Nephron (organoid): ENCODE results near the gene SLC9C2.

Source experiments
- H3K27ac Mint-ChIP-seq, 3 experiments: 2 replicates each; pipeline ENCODE4 v1.8.0; 2020; ENCODE audit warnings: mixed read lengths in 3 of 3, mild to moderate bottlenecking in 2 of 3, moderate library complexity in 1 of 3
- H3K27me3 Mint-ChIP-seq: 2 replicates; pipeline ENCODE4 v1.8.0; 2021; ENCODE audit warnings: low read depth, mild to moderate bottlenecking, moderate library complexity, mixed read lengths
- H3K36me3 Mint-ChIP-seq: 2 replicates; pipeline ENCODE4 v1.8.0; 2020; ENCODE audit warnings: low read depth, mixed read lengths
- H3K4me1 Mint-ChIP-seq: 2 replicates; pipeline ENCODE4 v1.8.0; 2020; ENCODE audit warnings: mixed read lengths
- H3K4me3 Mint-ChIP-seq, 3 experiments: 2 replicates each; pipeline ENCODE4 v1.8.0; 2020; ENCODE audit warnings: mild to moderate bottlenecking in 3 of 3, mixed read lengths in 3 of 3, moderate library complexity in 2 of 3
- H3K9me3 Mint-ChIP-seq: 2 replicates; pipeline ENCODE4 v1.8.0; 2020; ENCODE audit warnings: mixed read lengths
- TF ChIP-seq, protein P1 (sequence below), 3 experiments: fragments of 200-600 bp; sonication (generic); IDR thresholded peaks; one replicate each; pipeline ENCODE4 v1.5.0; 2021; ENCODE audit warnings: antibody characterized with exemption in 3 of 3; ENCODE audit not compliant: unreplicated experiment in 3 of 3

SLC9C2 gene

DNA sequence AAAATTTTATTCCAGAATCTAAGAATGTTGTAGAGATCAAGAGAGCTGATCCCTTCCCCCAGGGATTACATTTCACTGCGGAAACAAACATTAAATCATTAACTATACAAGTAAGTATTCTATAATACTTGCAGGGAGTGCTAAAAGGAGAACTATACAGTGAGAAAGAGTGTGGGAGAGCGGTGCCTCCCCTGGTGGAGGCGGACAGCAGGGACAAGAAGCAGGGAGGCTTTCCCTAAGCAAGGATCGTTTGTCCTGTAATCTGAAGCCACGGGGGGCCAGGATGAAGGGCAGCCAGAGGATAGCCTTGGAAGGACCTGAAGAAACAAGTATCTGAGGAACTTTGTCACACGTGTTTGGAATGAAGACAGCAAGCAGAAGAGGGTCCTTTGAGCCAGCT, 40.1 kb downstream of the SLC9C2 start:
- H3K4me1 Mint-ChIP-seq = no peaks in the 10 kb centered on the region
- TF ChIP-seq, protein P1, sequence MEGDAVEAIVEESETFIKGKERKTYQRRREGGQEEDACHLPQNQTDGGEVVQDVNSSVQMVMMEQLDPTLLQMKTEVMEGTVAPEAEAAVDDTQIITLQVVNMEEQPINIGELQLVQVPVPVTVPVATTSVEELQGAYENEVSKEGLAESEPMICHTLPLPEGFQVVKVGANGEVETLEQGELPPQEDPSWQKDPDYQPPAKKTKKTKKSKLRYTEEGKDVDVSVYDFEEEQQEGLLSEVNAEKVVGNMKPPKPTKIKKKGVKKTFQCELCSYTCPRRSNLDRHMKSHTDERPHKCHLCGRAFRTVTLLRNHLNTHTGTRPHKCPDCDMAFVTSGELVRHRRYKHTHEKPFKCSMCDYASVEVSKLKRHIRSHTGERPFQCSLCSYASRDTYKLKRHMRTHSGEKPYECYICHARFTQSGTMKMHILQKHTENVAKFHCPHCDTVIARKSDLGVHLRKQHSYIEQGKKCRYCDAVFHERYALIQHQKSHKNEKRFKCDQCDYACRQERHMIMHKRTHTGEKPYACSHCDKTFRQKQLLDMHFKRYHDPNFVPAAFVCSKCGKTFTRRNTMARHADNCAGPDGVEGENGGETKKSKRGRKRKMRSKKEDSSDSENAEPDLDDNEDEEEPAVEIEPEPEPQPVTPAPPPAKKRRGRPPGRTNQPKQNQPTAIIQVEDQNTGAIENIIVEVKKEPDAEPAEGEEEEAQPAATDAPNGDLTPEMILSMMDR (IDR thresholded peaks at IDR 0.05; ENCODE audit: unreplicated experiment in 3 of 3) = no peak
- peaks cover 27% of the 10 kb centered on the region for H3K9me3 Mint-ChIP-seq
- no peaks in the 10 kb centered on the region for H3K27me3 Mint-ChIP-seq
- H3K27ac Mint-ChIP-seq = no peak overlapping the region
- H3K4me3 Mint-ChIP-seq = no peak overlapping the region
- H3K36me3 Mint-ChIP-seq = no peaks in the 10 kb centered on the region

DNA sequence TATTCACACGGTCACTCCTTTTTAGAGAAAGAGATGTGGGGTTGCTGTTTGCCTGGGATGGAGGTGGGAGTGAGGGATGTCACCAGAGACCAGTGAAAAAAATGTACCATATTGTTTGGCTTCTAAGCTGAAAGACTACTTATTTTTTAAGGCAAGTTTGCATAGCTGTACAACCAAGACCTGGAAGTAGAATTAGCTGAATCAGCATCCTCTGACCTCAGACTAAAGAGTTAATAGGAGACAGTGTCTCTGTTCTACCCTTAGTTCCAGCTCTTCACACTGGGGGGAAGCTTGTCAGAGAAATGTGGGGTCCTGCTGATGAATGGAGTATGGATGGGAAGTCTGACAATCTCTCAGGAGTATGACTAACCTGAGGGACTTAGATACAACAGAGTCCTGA, 41.6 kb downstream of the SLC9C2 start:
- TF ChIP-seq, protein P1 (IDR thresholded peaks at IDR 0.05; ENCODE audit: unreplicated experiment in 3 of 3) = no peak

DNA sequence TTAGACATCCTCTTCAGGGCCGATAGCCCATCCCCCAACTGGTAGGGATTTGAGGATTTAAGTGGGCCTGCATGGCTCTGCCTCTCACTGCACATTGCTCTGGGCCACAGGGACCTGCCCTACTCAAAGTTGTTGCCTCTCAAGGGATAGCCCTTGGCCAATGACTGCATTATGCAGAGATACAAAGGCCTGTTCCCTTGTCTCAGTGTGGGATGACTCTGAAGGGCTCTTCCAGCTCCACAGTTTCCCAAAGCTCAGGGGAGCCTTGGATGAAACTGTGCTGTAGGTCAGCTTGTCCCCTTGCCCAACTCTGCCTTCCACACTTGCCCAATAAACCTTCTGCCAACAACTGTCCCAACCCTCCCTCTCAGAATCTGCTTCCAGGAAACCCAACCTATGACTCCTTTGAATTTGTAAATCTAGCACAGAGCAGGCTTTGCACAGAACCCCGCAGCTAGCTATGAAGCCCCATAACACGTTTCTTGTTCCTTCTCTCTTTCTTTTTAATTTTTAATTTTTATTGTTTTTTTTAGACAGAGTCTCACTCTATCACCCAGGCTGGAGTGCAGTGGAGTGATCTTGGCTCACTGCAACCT, 42.5 kb downstream of the SLC9C2 start:
- Mint-ChIP-seq H3K36me3 (no peaks in the 10 kb centered on the region), H3K4me3 (no peak overlapping the region), H3K27me3 (no peaks in the 10 kb centered on the region), H3K27ac (no peak overlapping the region), H3K4me1 (no peaks in the 10 kb centered on the region), H3K9me3 (peaks cover 11% of the 10 kb centered on the region)
- TF ChIP-seq, protein P1 (IDR thresholded peaks at IDR 0.05; ENCODE audit: unreplicated experiment in 3 of 3) = no peak

More for the DNA sequence above, 41.6 kb downstream of the SLC9C2 start:
- H3K27ac Mint-ChIP-seq = no peak overlapping the region
- H3K4me3 Mint-ChIP-seq = no peak overlapping the region
- H3K36me3 Mint-ChIP-seq = no peaks in the 10 kb centered on the region
- no peaks in the 10 kb centered on the region for H3K4me1 Mint-ChIP-seq
- H3K9me3 Mint-ChIP-seq = peaks cover 16% of the 10 kb centered on the region
- H3K27me3 Mint-ChIP-seq = no peaks in the 10 kb centered on the region

DNA sequence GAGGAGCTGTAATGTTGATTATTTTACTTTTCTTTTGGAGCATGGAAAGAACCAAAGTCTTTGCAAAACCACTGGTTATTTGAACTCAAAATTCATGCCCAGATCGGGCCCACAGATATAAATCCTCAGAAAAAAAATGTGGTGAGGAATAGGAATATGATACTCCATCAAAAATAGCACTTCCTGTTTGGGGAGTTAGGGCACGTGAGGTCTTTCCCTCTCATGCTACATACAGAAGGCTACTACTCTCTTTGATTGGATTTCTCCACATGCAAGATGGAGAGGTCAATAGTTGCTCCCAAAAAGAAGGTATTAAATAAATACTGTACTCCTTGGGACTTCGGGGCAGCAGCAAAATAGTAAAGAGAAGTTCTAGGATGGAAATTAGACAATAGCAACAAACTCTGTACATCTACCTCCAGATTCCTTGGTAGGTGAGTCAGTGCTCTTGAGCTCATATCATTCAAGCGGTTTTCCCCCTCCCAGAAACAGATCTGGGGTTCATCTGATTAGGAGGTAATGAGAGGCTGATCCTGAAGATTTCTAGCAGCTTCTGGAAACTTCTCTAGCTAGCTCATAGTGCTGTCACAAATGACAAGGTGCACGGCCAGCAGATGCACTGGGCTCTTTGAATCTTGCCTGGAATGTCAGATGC, 47.1 kb downstream of the SLC9C2 start:
- Mint-ChIP-seq H3K27me3 (no peaks in the 10 kb centered on the region), H3K36me3 (no peaks in the 10 kb centered on the region), H3K27ac (no peak overlapping the region), H3K4me3 (no peak overlapping the region), H3K4me1 (no peaks in the 10 kb centered on the region), H3K9me3 (no peaks in the 10 kb centered on the region)
- TF ChIP-seq, protein P1 (IDR thresholded peaks at IDR 0.05; ENCODE audit: unreplicated experiment in 3 of 3) = no peak

DNA sequence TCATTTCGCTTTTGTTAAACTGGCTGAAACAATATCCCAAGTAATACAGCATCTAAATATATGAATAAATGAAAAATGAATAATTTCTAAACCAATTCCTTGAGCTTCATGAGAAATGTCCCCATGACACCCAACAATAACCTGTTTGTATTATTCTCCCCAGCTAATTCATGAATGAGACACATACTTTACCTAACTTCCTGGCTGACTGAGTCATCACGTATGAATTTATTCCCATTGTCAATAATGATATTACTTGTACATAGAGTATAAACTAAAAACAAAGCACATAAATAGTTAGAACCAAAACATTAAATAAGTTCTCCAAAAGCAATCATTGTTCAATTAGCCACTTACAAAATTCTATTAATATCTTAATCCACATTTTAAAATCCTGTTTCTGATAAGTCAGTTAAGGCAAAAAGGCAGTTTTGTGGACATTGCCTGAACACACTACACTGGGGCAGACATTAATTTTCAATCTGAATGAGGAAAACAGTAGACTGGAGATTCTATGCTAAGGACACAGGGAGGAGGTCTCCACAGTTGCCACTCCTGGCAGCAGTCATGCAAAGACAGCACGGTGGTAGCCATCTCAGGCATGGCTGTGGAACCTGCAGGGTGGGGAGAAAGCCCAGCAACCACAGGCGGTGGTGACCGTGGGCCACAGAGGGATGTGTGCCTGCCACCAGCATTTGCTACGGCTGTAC, 48.2 kb downstream of the SLC9C2 start:
- Mint-ChIP-seq H3K9me3 (no peaks in the 10 kb centered on the region), H3K27me3 (no peaks in the 10 kb centered on the region), H3K27ac (no peak overlapping the region), H3K4me3 (no peak overlapping the region), H3K4me1 (no peaks in the 10 kb centered on the region), H3K36me3 (no peaks in the 10 kb centered on the region)
- TF ChIP-seq, protein P1 (IDR thresholded peaks at IDR 0.05; ENCODE audit: unreplicated experiment in 3 of 3) = no peak
